Lung (tissue), 12 donors: ENCODE measurements around the gene C6orf15. TPM values are rescaled to one million over a fixed set of nuclear protein-coding genes. Genes with fewer than 3 reads are reported as not detected.

Source experiments
- ATAC-seq: fragments of 200-7000 bp; cut with Tn5 transposase; one replicate; pipeline ENCODE4 v1.9.1; 2020; ENCODE audit warnings: moderate number of reproducible peaks; ENCODE audit not compliant: insufficient read depth, low FRiP score
- DNase-seq, 3 donors: peaks; one replicate each; pipeline ENCODE4 v3.0.0-alpha.2; 2013 to 2017
- H3K27ac ChIP-seq, 2 donors: one replicate each; pipeline ENCODE4 v1.5.1; 2013; ENCODE audit warnings: mild to moderate bottlenecking in 2 of 2, moderate library complexity in 2 of 2, control low read depth in 1 of 2, inconsistent platforms in 1 of 2, low read depth in 1 of 2, low read length in 1 of 2
- H3K27me3 ChIP-seq, 3 donors: one replicate each; pipeline ENCODE4 v1.5.1; 2013; ENCODE audit warnings: low read length in 2 of 3; ENCODE audit not compliant: control insufficient read depth in 3 of 3, insufficient read depth in 3 of 3
- H3K36me3 ChIP-seq, 4 donors: one replicate each; pipeline ENCODE4 v1.5.1; 2013; ENCODE audit warnings: low read length in 4 of 4, mild to moderate bottlenecking in 1 of 4, moderate library complexity in 1 of 4; ENCODE audit not compliant: control insufficient read depth in 4 of 4, insufficient read depth in 4 of 4
- H3K4me1 ChIP-seq, 5 donors: one replicate each; pipeline ENCODE4 v1.5.1; 2013; ENCODE audit warnings: low read length in 5 of 5, mild to moderate bottlenecking in 2 of 5, moderate library complexity in 1 of 5; ENCODE audit not compliant: control insufficient read depth in 5 of 5, insufficient read depth in 5 of 5
- H3K4me3 ChIP-seq: one replicate; pipeline ENCODE4 v1.5.1; 2013; ENCODE audit warnings: mild to moderate bottlenecking, control low read depth, moderate library complexity
- H3K9ac ChIP-seq, 2 donors: one replicate each; pipeline ENCODE4 v1.5.1; 2013; ENCODE audit warnings: low read length in 2 of 2, control low read depth in 1 of 2; ENCODE audit not compliant: insufficient read depth in 1 of 2
- H3K9me3 ChIP-seq, 4 donors: one replicate each; pipeline ENCODE4 v1.5.1; 2013; ENCODE audit warnings: low read length in 3 of 4, mild to moderate bottlenecking in 1 of 4, moderate library complexity in 1 of 4; ENCODE audit not compliant: control insufficient read depth in 4 of 4, insufficient read depth in 3 of 4
- WGBS, 2 donors: extraction: QIAGEN DNeasy Blood & Tissue Kit; methylation state at CpG; one replicate each; pipeline ENCODE4 v1.1.7; 2013; 5-methylcytosine and 5-hydroxymethylcytosine counted together
- polyA plus RNA-seq, 2 donors: library from polyadenylated mRNA; stranded (reverse); fragments of 200-250 nt; gene quantifications; one replicate each; pipeline ENCODE4 v1.2.1, GENCODE V29; 2013
- total RNA-seq, 2 donors: library from RNA; depleted of rRNA in 1 of 2; stranded (reverse); fragments of >200 nt in 1 of 2; gene quantifications; one replicate each; pipeline ENCODE4 v1.2.1, GENCODE V29; 2014 to 2021
- TF ChIP-seq, protein P1 (sequence below): IDR thresholded peaks from 2 replicates; pipeline ENCODE4 v1.5.1; 2012; ENCODE audit warnings: mild to moderate bottlenecking; ENCODE audit errors: control extremely low read depth, extremely low read depth
- donor health status: control.
- donor health status: control.
- donor health status: Bipolar disorder and iron deficiency.
- donor health status: healthy.
- donor health status: DM: yes; HTN: yes; CAD: no.

Gene C6orf15
- total and polyA plus RNA-seq, 4 donors: not detected

DNA sequence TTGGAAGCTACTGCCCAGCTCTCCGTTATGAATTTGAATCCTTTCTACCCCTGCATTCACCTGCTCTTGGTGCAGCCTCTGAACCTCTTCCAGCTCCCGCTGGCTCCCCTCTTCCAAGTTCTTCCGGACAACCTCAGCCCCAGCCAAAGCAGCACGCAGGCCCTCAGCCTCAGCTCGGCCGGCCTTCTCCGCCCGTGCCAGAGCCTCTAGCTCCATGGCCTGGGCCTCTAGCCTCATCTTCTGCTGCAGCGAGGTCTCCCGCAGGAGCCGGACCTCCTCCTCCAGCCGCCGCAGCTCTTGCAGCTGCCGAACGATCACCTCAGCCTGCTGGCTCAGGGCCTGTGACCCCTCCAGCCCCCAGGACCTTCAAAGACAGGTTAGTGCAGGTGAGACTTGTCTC is 42.1 kb upstream of the C6orf15 start:
- Histone ChIP-seq H3K4me3 (no peak overlapping the region), H3K36me3 (peaks cover 0 to 17% (median 8%) of the 10 kb centered on the region in 4 donors), H3K9me3 (no peaks in the 10 kb centered on the region), H3K27me3 (no peaks in the 10 kb centered on the region), H3K27ac (no peak overlapping the region), H3K9ac (no peak overlapping the region), H3K4me1 (peaks cover 0 to 13% (median 5%) of the 10 kb centered on the region in 5 donors)
- 89 to 97% methylated on average over 15 of the region's 15 CpGs for WGBS, 2 donors
- TF ChIP-seq, protein P1, sequence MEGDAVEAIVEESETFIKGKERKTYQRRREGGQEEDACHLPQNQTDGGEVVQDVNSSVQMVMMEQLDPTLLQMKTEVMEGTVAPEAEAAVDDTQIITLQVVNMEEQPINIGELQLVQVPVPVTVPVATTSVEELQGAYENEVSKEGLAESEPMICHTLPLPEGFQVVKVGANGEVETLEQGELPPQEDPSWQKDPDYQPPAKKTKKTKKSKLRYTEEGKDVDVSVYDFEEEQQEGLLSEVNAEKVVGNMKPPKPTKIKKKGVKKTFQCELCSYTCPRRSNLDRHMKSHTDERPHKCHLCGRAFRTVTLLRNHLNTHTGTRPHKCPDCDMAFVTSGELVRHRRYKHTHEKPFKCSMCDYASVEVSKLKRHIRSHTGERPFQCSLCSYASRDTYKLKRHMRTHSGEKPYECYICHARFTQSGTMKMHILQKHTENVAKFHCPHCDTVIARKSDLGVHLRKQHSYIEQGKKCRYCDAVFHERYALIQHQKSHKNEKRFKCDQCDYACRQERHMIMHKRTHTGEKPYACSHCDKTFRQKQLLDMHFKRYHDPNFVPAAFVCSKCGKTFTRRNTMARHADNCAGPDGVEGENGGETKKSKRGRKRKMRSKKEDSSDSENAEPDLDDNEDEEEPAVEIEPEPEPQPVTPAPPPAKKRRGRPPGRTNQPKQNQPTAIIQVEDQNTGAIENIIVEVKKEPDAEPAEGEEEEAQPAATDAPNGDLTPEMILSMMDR: no peak
- DNase-seq (no peak), ATAC-seq (no peak)

DNA sequence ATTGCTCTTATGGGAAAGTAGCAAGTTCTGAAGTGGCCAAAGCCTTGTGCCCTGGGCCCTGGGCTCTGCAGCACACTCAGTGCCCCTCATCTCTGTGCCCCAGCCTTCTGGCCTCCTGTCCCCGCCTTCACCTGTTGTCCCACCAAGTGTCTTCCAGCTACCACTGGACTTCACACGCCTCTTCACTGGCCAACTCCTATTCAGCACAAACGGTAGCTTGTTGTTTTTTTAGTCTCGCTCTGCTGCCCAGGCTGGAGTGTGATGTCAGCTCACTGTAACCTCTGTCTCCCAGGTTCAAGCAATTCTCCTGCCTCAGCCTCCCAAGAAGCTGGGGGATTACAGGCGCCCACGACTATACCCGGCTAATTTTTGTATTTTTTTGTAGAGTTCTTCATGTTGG is 40.4 kb upstream of the C6orf15 start:
- TF ChIP-seq, protein P1: no peak
- peaks cover 0 to 17% (median 8%) of the 10 kb centered on the region in 4 donors for H3K36me3 ChIP-seq
- H3K4me1 ChIP-seq: peaks cover 0 to 8% (median 3%) of the 10 kb centered on the region in 5 donors
- WGBS, 2 donors: 93 to 95% methylated on average over 7 of the region's 7 CpGs
- ATAC-seq: no peak
- no peak for DNase-seq
- H3K27ac ChIP-seq: no peak overlapping the region
- H3K27me3 ChIP-seq: no peaks in the 10 kb centered on the region
- H3K9ac ChIP-seq: no peak overlapping the region
- H3K4me3 ChIP-seq: no peak overlapping the region
- no peaks in the 10 kb centered on the region for H3K9me3 ChIP-seq

DNA sequence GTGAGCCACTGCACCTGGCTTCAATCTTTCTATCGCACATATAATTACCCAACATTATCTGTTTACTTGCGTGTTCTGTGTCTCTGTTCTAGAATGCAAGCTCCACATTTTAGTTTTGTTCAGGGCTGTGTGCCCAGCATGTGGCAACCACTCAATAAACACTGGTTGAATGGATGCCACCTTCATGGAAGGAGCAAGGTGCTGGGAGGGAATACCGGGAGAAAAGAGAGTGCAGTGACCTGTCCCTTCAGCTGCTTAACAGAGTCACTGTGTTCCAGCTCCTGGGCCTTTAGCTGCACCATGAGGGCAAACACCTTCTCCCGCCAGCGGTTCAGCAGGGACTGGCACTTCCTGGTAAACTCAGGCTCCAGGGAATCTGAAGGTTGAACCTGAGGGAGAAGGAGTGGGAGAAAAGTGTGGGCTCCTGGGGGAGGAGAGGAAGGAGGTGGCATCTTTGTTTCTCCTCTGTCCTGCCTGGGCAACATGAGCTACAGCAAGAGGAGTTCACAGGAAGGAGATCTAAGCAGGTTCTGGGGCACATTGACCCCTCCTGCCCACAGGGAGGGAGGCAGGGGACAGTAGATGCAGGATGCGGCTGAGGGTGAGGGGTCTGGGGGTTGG is 37.6 kb upstream of the C6orf15 start:
- no peaks in the 10 kb centered on the region for H3K4me1 ChIP-seq
- no peak overlapping the region for H3K9ac ChIP-seq
- ATAC-seq (no peak), DNase-seq (no peak)
- no peak overlapping the region for H3K4me3 ChIP-seq
- H3K27me3 ChIP-seq: no peaks in the 10 kb centered on the region
- TF ChIP-seq, protein P1: no peak
- H3K27ac ChIP-seq: no peak overlapping the region
- no peaks in the 10 kb centered on the region for H3K9me3 ChIP-seq
- 92 to 96% methylated on average over 6 of the region's 6 CpGs for WGBS, 2 donors
- H3K36me3 ChIP-seq: peaks cover 0 to 11% (median 9%) of the 10 kb centered on the region in 4 donors

DNA sequence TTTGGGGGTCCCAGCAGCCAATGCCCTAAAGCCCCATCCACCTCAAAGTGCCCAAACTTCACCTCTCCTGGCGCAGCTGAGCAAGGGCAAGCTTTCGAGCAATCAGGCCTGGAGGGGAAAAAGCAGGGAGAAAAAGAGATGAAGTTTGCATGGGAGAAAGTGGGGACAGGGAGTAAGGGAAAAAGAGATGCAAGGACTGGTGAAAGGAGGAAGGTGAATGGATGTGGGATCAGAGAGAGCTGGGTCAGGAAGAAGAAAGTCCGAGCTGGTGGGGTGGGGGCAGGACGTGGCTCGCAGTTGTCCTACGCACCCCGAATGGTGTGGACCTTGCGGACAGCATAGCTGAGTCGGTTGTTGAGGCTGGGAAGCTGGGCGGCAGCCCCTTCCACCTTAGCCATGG is 33.0 kb upstream of the C6orf15 start:
- Histone ChIP-seq H3K27me3 (no peaks in the 10 kb centered on the region), H3K27ac (no peak overlapping the region), H3K4me3 (no peak overlapping the region), H3K4me1 (no peaks in the 10 kb centered on the region), H3K9me3 (no peaks in the 10 kb centered on the region), H3K9ac (no peak overlapping the region), H3K36me3 (peaks cover 0 to 20% (median 7%) of the 10 kb centered on the region in 4 donors)
- ATAC-seq (no peak), DNase-seq (no peak)
- WGBS, 2 donors: 95 to 98% methylated on average over 10 of the region's 10 CpGs
- TF ChIP-seq, protein P1: no peak
